Measurements from ENCODE around the gene MIGA1. TPM values are rescaled to one million over a fixed set of nuclear protein-coding genes. Genes with fewer than 3 reads are reported as not detected.

The MIGA1 gene
- total and polyA plus RNA-seq, 10 of the 15 experiments (the other 5 are each of a cell fraction or from before 2014, with no cell fraction given) = 1.3 to 7.2 (median 4.2) TPM

DNA sequence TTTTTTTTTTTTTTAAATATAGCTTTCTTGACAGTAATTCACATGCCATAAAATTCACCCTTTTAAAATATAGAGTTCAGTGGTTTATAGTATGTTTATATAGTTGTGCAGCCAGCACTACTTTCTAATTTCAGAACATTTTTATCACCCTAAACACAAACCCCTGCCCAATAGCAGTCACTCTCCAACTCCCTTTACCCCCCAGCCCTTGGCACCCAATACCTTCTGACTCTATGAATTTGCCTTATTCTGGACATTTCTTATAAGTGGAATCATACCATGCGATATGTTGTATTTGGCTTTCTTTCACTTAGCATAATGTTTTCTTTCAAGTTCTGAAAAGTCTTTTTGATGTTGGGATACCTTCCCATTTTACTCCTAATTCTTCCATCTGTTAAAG, 66.5 kb downstream of the MIGA1 start:
- no peak overlapping the region for H3K4me2 ChIP-seq (ENCODE audit: control insufficient read depth, insufficient read depth)
- ChIA-PET RAD21 (ENCODE audit: unreplicated experiment) (no interaction called here), SMC1A (ENCODE audit: uncharacterized antibody, unreplicated experiment) (no interaction called here), CTCF (interaction anchor here (0.6 kb wide), 1 partner anchor 27 kb away, joined by 3 read pairs; no protein-coding TSS in a partner anchor), POLR2A (no interaction called here)
- no peaks in the 10 kb centered on the region; the same call in 1 of the 2 replicates for H3K4me1 ChIP-seq (ENCODE audit: control insufficient read depth, insufficient read depth, low read length)
- no peaks in the 10 kb centered on the region for H4K20me1 ChIP-seq (ENCODE audit: control insufficient read depth, insufficient read depth)
- in situ Hi-C loops (cut with MboI) = no loop called here
- no peaks in the 10 kb centered on the region for H3K9me3 ChIP-seq (replicated peaks; ENCODE audit: control insufficient read depth, insufficient read depth, low read length)
- H2AFZ ChIP-seq (ENCODE audit: control insufficient read depth, low read depth, low read length) = no peak overlapping the region
- H3K9ac ChIP-seq (ENCODE audit: control insufficient read depth, insufficient read depth, low read length) = no peak overlapping the region
- DNase-seq (ENCODE audit: low read depth, low spot score) (no peak), ATAC-seq (no peak), FAIRE-seq (no peak)
- H3K79me2 ChIP-seq (ENCODE audit: control insufficient read depth, insufficient read depth, low read length) = no peaks in the 10 kb centered on the region
- no peaks in the 10 kb centered on the region for H3K27me3 ChIP-seq (replicated peaks in 1 of 2; ENCODE audit: control insufficient read depth in 2 of 2, insufficient read depth in 2 of 2, low read length in 1 of 2)
- no peak overlapping the region for H3K4me3 ChIP-seq
- H3K27ac ChIP-seq (ENCODE audit: control insufficient read depth, insufficient read depth) = no peak overlapping the region
- 100% methylated on average over 1 of the region's 1 CpG for WGBS (ENCODE audit: insufficient coverage, insufficient replicate concordance, low lambda C conversion rate, missing lambda C conversion rate)
- peaks cover 0 to 8% of the 10 kb centered on the region in 2 experiments; a peak in 1 of 4 replicates for H3K36me3 ChIP-seq (ENCODE audit: control insufficient read depth in 2 of 2, insufficient read depth in 2 of 2, low read length in 1 of 2)
- intact Hi-C loops (cut with micrococcal nuclease; ENCODE audit: unreplicated experiment) = no loop called here
- TF ChIP-seq, protein P1, sequence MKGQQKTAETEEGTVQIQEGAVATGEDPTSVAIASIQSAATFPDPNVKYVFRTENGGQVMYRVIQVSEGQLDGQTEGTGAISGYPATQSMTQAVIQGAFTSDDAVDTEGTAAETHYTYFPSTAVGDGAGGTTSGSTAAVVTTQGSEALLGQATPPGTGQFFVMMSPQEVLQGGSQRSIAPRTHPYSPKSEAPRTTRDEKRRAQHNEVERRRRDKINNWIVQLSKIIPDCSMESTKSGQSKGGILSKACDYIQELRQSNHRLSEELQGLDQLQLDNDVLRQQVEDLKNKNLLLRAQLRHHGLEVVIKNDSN (IDR thresholded peaks at IDR 0.05; ENCODE audit: borderline replicate concordance, extremely low read length, insufficient read depth, low read depth, low read length) = no peak
- no TSS peak for BruUV-seq (replicated peaks)

DNA sequence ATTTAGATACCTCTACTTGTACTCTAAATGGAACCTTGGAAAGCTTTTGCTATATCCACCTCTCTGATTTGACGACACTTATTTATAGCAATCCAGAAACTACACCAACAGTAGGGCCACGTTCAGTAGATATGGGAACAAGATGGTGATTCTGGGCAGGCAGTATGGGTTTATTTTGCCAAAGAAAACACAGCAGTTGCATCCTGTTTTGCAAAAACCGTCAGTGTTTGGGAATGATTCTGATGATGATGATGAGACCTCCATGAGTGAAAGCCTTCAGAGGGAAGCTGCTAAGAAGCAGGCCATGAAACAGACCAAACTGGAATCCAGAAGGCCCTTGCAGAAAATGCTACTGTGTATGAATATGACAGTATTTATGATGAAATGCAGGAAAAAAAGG, 67.5 kb downstream of the MIGA1 start:
- FAIRE-seq = no peak
- Histone ChIP-seq H4K20me1 (ENCODE audit: control insufficient read depth, insufficient read depth) (no peaks in the 10 kb centered on the region), H3K4me3 (no peak overlapping the region), H3K9ac (ENCODE audit: control insufficient read depth, insufficient read depth, low read length) (no peak overlapping the region), H3K27ac (ENCODE audit: control insufficient read depth, insufficient read depth) (no peak overlapping the region), H3K79me2 (ENCODE audit: control insufficient read depth, insufficient read depth, low read length) (no peaks in the 10 kb centered on the region), H3K9me3 (replicated peaks; ENCODE audit: control insufficient read depth, insufficient read depth, low read length) (no peaks in the 10 kb centered on the region), H3K27me3 (replicated peaks in 1 of 2; ENCODE audit: control insufficient read depth in 2 of 2, insufficient read depth in 2 of 2, low read length in 1 of 2) (no peaks in the 10 kb centered on the region), H3K4me1 (ENCODE audit: control insufficient read depth, insufficient read depth, low read length) (no peaks in the 10 kb centered on the region; the same call in 1 of the 2 replicates), H3K4me2 (ENCODE audit: control insufficient read depth, insufficient read depth) (no peak overlapping the region), H3K36me3 (ENCODE audit: control insufficient read depth in 2 of 2, insufficient read depth in 2 of 2, low read length in 1 of 2) (peaks cover 0 to 8% of the 10 kb centered on the region in 2 experiments; a peak in 1 of 4 replicates), H2AFZ (ENCODE audit: control insufficient read depth, low read depth, low read length) (no peak overlapping the region)
- SMC1A ChIA-PET (ENCODE audit: uncharacterized antibody, unreplicated experiment) = no interaction called here
- no TSS peak for BruUV-seq (replicated peaks)
- no peak for ATAC-seq
- TF ChIP-seq MEF2B (IDR thresholded peaks at IDR 0.05; ENCODE audit: partially characterized antibody, poor library complexity, severe bottlenecking) (no peak), CREB1 (IDR thresholded peaks at IDR 0.05; ENCODE audit: low read depth) (no peak)
- TF ChIP-seq, protein P2, sequence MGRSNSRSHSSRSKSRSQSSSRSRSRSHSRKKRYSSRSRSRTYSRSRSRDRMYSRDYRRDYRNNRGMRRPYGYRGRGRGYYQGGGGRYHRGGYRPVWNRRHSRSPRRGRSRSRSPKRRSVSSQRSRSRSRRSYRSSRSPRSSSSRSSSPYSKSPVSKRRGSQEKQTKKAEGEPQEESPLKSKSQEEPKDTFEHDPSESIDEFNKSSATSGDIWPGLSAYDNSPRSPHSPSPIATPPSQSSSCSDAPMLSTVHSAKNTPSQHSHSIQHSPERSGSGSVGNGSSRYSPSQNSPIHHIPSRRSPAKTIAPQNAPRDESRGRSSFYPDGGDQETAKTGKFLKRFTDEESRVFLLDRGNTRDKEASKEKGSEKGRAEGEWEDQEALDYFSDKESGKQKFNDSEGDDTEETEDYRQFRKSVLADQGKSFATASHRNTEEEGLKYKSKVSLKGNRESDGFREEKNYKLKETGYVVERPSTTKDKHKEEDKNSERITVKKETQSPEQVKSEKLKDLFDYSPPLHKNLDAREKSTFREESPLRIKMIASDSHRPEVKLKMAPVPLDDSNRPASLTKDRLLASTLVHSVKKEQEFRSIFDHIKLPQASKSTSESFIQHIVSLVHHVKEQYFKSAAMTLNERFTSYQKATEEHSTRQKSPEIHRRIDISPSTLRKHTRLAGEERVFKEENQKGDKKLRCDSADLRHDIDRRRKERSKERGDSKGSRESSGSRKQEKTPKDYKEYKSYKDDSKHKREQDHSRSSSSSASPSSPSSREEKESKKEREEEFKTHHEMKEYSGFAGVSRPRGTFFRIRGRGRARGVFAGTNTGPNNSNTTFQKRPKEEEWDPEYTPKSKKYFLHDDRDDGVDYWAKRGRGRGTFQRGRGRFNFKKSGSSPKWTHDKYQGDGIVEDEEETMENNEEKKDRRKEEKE (IDR thresholded peaks at IDR 0.05) = no peak
- in situ Hi-C loops (cut with MboI) (no loop called here), intact Hi-C loops (cut with micrococcal nuclease; ENCODE audit: unreplicated experiment) (no loop called here)
- RAD21 ChIA-PET (ENCODE audit: unreplicated experiment) = no interaction called here
- no peak for DNase-seq (ENCODE audit: low read depth, low spot score)
- POLR2A ChIA-PET = no interaction called here
- WGBS (ENCODE audit: insufficient coverage, insufficient replicate concordance, low lambda C conversion rate, missing lambda C conversion rate) = 97% methylated on average over 3 of the region's 3 CpGs
- CTCF ChIA-PET = no interaction called here

Measured in GM12878 (cell line).